A673 (cell line): ENCODE results near the gene SPAST.

Experiments
- EZH2 ChIP-seq: fragments of 200-600 bp; sonication (generic); IDR thresholded peaks from 2 replicates; pipeline ENCODE4 v1.6.1; 2017; ENCODE audit warnings: borderline replicate concordance, low read depth, mild to moderate bottlenecking, mixed read lengths, antibody characterized with exemption, low read length; ENCODE audit not compliant: poor library complexity, severe bottlenecking
- TF ChIP-seq, protein P1 (sequence below): fragments of 300-800, 200-600 bp; sonication (generic); conservative IDR thresholded peaks from 2 replicates; pipeline ENCODE4 v1.5.1; 2017; ENCODE audit warnings: low read depth, mild to moderate bottlenecking, antibody characterized with exemption, low read length, moderate library complexity, mixed read lengths

DNA sequence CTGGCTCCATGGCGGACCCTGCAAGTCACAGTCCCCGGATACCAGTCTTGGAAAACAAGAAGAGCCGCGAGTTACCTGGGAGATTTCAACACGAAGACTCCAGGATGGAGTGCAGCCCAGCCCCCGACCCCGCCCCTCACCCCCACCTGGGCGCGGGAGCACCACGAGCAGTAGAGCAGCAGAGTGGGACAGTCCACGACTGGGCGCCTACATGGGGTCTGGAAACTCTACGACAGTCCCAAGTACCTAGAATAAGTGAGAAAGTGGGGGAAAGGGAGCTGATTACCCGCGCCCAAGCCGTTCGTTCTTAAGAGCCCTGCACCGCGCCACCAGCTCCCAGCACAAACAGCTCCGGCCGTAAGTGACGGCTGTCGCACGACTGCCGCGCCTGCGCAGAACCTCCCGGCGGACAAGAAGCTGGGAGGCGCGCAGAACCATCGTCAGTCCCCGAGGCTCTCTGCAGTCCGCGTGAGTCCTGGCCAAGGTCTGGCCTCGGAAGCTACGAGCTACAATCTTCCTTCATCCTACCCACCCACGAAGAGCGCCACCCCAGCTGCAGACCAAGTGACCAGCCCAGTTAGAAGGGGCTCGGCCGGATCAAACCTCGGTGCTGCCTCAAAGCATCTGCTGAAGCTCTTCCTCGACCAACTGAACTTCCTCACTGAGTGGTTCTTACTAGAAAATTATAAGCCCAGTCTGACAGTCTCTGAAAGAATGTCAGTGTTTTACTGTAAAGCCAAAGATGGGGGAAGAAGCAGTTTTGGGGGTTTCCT lies 23.7 kb upstream of the SPAST start, which contains the start of gene DPY30:
- TF ChIP-seq, protein P1, sequence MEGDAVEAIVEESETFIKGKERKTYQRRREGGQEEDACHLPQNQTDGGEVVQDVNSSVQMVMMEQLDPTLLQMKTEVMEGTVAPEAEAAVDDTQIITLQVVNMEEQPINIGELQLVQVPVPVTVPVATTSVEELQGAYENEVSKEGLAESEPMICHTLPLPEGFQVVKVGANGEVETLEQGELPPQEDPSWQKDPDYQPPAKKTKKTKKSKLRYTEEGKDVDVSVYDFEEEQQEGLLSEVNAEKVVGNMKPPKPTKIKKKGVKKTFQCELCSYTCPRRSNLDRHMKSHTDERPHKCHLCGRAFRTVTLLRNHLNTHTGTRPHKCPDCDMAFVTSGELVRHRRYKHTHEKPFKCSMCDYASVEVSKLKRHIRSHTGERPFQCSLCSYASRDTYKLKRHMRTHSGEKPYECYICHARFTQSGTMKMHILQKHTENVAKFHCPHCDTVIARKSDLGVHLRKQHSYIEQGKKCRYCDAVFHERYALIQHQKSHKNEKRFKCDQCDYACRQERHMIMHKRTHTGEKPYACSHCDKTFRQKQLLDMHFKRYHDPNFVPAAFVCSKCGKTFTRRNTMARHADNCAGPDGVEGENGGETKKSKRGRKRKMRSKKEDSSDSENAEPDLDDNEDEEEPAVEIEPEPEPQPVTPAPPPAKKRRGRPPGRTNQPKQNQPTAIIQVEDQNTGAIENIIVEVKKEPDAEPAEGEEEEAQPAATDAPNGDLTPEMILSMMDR = no peak
- no peak for TF ChIP-seq EZH2
